Suprapubic skin (tissue), 4 donors: ENCODE results near the gene ULK1.

Experiments used
- CTCF ChIP-seq, 2 donors: fragments of 200-600 bp in 1 of 2; fragments of 450-650 bp in 1 of 2; sonication (generic) in 1 of 2; IDR thresholded peaks; one replicate each; pipeline ENCODE4 v1.5.1; 2016 to 2019; ENCODE audit warnings: antibody characterized with exemption in 2 of 2, mild to moderate bottlenecking in 1 of 2, moderate library complexity in 1 of 2
- EP300 ChIP-seq: sonication (generic); formaldehyde crosslinking; IDR thresholded peaks from one replicate; pipeline ENCODE4 v1.6.1; 2017; ENCODE audit warnings: antibody characterized with exemption
- POLR2A ChIP-seq, 2 donors: fragments of 450-650 bp; IDR thresholded peaks; one replicate each; pipeline ENCODE4 v1.6.1; 2017; ENCODE audit warnings: antibody characterized with exemption in 2 of 2, mild to moderate bottlenecking in 2 of 2, moderate library complexity in 2 of 2
- POLR2AphosphoS5 ChIP-seq, 3 donors: sonication (generic); formaldehyde crosslinking; IDR thresholded peaks; one replicate each; pipeline ENCODE4 v1.6.1; 2017; ENCODE audit warnings: antibody characterized with exemption in 3 of 3

GRCh38 chr12:131862994-131863710 is 31.3 kb upstream of the ULK1 start:
- TF ChIP-seq CTCF (IDR thresholded peaks at IDR 0.05): no peak
- TF ChIP-seq POLR2AphosphoS5 (IDR thresholded peaks at IDR 0.05): no peak
- TF ChIP-seq POLR2A (IDR thresholded peaks at IDR 0.05): no peak
- TF ChIP-seq EP300: no peak
